Activated CD8-positive, alpha-beta T cell treated with anti-CD3 and anti-CD28 coated beads for 36 hours (primary cell): Measurements from ENCODE around the gene MAPK13. TPM values are rescaled to one million over a fixed set of nuclear protein-coding genes. Genes with fewer than 3 reads are reported as not detected.

Experiments used
- ATAC-seq: fragments of 200-7000 bp; cut with Tn5 transposase; one replicate; pipeline ENCODE4 v1.10.0; 2021; ENCODE audit warnings: mild to moderate bottlenecking, moderate library complexity
- CTCF ChIA-PET: fragments of 350-600 bp; sonication (Branson Sonifier 250); formaldehyde crosslinking; loops from one replicate; lab custom pipeline; 2021; ENCODE audit warnings: antibody characterized with exemption; lab: Charles Lee
- POLR2A ChIA-PET: fragments of 350-600 bp; sonication (Branson Sonifier 250); formaldehyde crosslinking; loops from one replicate; lab custom pipeline; 2021; ENCODE audit warnings: antibody characterized with exemption; lab: Charles Lee
- DNase-seq: peaks from one replicate; pipeline ENCODE4 v3.0.0-alpha.2; 2020
- H3K27ac Mint-ChIP-seq: one replicate; pipeline ENCODE4 v1.8.0; 2021; ENCODE audit warnings: mild to moderate bottlenecking, mixed read lengths
- H3K27me3 Mint-ChIP-seq: one replicate; pipeline ENCODE4 v1.8.0; 2021; ENCODE audit warnings: mixed read lengths
- H3K36me3 Mint-ChIP-seq: one replicate; pipeline ENCODE4 v1.8.0; 2021; ENCODE audit warnings: low read depth, mixed read lengths
- H3K4me1 Mint-ChIP-seq: one replicate; pipeline ENCODE4 v1.8.0; 2021; ENCODE audit warnings: low read depth, mixed read lengths
- H3K4me3 Mint-ChIP-seq: one replicate; pipeline ENCODE4 v1.8.0; 2021; ENCODE audit warnings: mild to moderate bottlenecking, moderate library complexity, mixed read lengths
- H3K9me3 Mint-ChIP-seq: one replicate; pipeline ENCODE4 v1.8.0; 2021; ENCODE audit warnings: mixed read lengths
- CTCF ChIP-seq: fragments of 200-600 bp; IDR thresholded peaks from one replicate; pipeline ENCODE4 v1.8.0; 2022; ENCODE audit warnings: antibody characterized with exemption, mild to moderate bottlenecking
- intact Hi-C: fragments of 100-400 bp; cut with micrococcal nuclease; formaldehyde crosslinking; loops from one replicate; pipeline ENCODE4 v1.10.0; 2022
- total RNA-seq, 2 experiments: library from RNA; stranded (reverse); gene quantifications; one replicate each; pipeline ENCODE4 v1.2.3, GENCODE V29; 2021

Gene MAPK13
- total RNA-seq, 2 experiments from 2014 or later: 60.4 to 60.9 TPM

GRCh38 chr6:36119209-36119608, 11.1 kb upstream of the MAPK13 start:
- DNase-seq: no peak
- intact Hi-C loops: no loop called here
- no peaks in the 10 kb centered on the region for H3K9me3 Mint-ChIP-seq
- ChIA-PET POLR2A (interaction anchor here (3.1 to 3.6 kb wide), 2 partner anchors 11 to 91 kb away, joined by 13 to 23 read pairs; partner anchors contain the start of genes MAPK13 and MAPK14), CTCF (interaction anchor here (1.3 to 2.6 kb wide), 4 partner anchors 7 to 91 kb away, joined by 5 to 12 read pairs (median 6); partner anchors contain the start of gene MAPK14)
- peaks cover 87% of the 10 kb centered on the region for H3K4me1 Mint-ChIP-seq
- peak overlapping the region; percentile 97 for H3K27ac Mint-ChIP-seq
- H3K4me3 Mint-ChIP-seq: no peak overlapping the region
- H3K36me3 Mint-ChIP-seq: peaks cover 23% of the 10 kb centered on the region
- no peaks in the 10 kb centered on the region for H3K27me3 Mint-ChIP-seq
- ATAC-seq: no peak
- TF ChIP-seq CTCF: no peak

- Mint-ChIP-seq H3K4me1 (peaks cover 84% of the 10 kb centered on the region), H3K27me3 (no peaks in the 10 kb centered on the region), H3K27ac (peak overlapping the region; percentile 97), H3K4me3 (peak overlapping the region; percentile 64), H3K36me3 (peaks cover 20% of the 10 kb centered on the region), H3K9me3 (no peaks in the 10 kb centered on the region)
- CTCF ChIA-PET: interaction anchor here (1.8 to 4.3 kb wide), 8 partner anchors 8 to 240 kb away, joined by 4 to 37 read pairs (median 11); partner anchors contain the start of genes MAPK13 and MAPK14
- intact Hi-C loops: loop anchor here (5.0 to 10.0 kb wide), 2 partner anchors 77 to 245 kb away; partner anchors contain the start of gene BRPF3
- ATAC-seq: peak; percentile 3
- no peak for DNase-seq
- TF ChIP-seq CTCF: no peak
- POLR2A ChIA-PET: interaction anchor here (3.1 to 4.3 kb wide), 3 partner anchors 10 to 92 kb away, joined by 13 to 42 read pairs (median 23); partner anchors contain the start of genes MAPK13 and MAPK14
Measured at GRCh38 chr6:36120018-36120417, 10.3 kb upstream of the MAPK13 start.

- no peak for TF ChIP-seq CTCF
- Mint-ChIP-seq H3K36me3 (peaks cover 20% of the 10 kb centered on the region), H3K4me3 (peak overlapping the region; percentile 64), H3K9me3 (no peaks in the 10 kb centered on the region), H3K4me1 (peaks cover 83% of the 10 kb centered on the region), H3K27me3 (no peaks in the 10 kb centered on the region), H3K27ac (peak overlapping the region; percentile 97)
- DNase-seq (peak; percentile 89), ATAC-seq (peak; percentile 52)
- intact Hi-C loops: loop anchor here (5.0 to 10.0 kb wide), 2 partner anchors 77 to 244 kb away; partner anchors contain the start of gene BRPF3
- CTCF ChIA-PET: interaction anchor here (1.3 to 4.3 kb wide), 13 partner anchors 9 to 240 kb away, joined by 3 to 37 read pairs (median 7); partner anchors contain the start of genes MAPK13 and MAPK14
- POLR2A ChIA-PET: interaction anchor here (1.0 to 4.3 kb wide), 4 partner anchors 11 to 474 kb away, joined by 3 to 42 read pairs (median 13); partner anchors contain the start of genes BRPF3, MAPK13, MAPK14 and SRSF3
Measured at GRCh38 chr6:36120539-36120938, 9.8 kb upstream of the MAPK13 start.

GRCh38 chr6:36120979-36121786, 9.1 kb upstream of the MAPK13 start:
- no peak for TF ChIP-seq CTCF
- Mint-ChIP-seq H3K9me3 (no peaks in the 10 kb centered on the region), H3K4me3 (peak overlapping the region; percentile 64), H3K27me3 (no peaks in the 10 kb centered on the region), H3K4me1 (peaks cover 84% of the 10 kb centered on the region), H3K27ac (peak overlapping the region; percentile 97), H3K36me3 (peaks cover 20% of the 10 kb centered on the region)
- intact Hi-C loops: loop anchor here (5.0 to 10.0 kb wide), 2 partner anchors 76 to 244 kb away; partner anchors contain the start of gene BRPF3
- ATAC-seq (peak; percentile 43), DNase-seq (peak; percentile 88)
- CTCF ChIA-PET: interaction anchor here (0.9 to 4.3 kb wide), 17 partner anchors 9 to 239 kb away, joined by 3 to 37 read pairs (median 5); partner anchors contain the start of genes MAPK13 and MAPK14
- POLR2A ChIA-PET: interaction anchor here (1.0 to 4.3 kb wide), 6 partner anchors 9 to 474 kb away, joined by 3 to 42 read pairs (median 4); partner anchors contain the start of genes BRPF3, MAPK13, MAPK14 and SRSF3
